A549 (cell line): Measurements from ENCODE around the gene SMAD3. TPM values are rescaled to one million over a fixed set of nuclear protein-coding genes. Genes with fewer than 3 reads are reported as not detected.

Experiments
- ATAC-seq, 2 experiments: fragments of 200-7000 bp in 1 of 2; fragments of >200 bp in 1 of 2; cut with Nextera tagmentation in 1 of 2; cut with Tn5 transposase in 1 of 2; 3 replicates each; pipeline versions ENCODE4 v1.8.0 to v1.9.1; 2018 to 2020; ENCODE audit warnings: mild to moderate bottlenecking in 1 of 2, moderate library complexity in 1 of 2
- CTCF ChIA-PET: fragments of 300-600 bp; sonication (Branson Sonifier 250); formaldehyde crosslinking; extraction: SDS; loops from one replicate; lab custom pipeline; 2021; ENCODE audit warnings: antibody characterized with exemption, inconsistent platforms; lab: Yijun Ruan, JAX
- POLR2A ChIA-PET: fragments of 350-600 bp; formaldehyde crosslinking; extraction: SDS; loops from one replicate; lab custom pipeline; 2021; ENCODE audit warnings: antibody characterized with exemption, inconsistent platforms; lab: Yijun Ruan, JAX
- DNase-seq, 2 experiments: peaks; one replicate each; pipeline versions ENCODE4 v3.0.0 to v3.0.0-alpha.2; 2011 to 2016; ENCODE audit warnings: low read depth in 1 of 2, low spot score in 1 of 2
- FAIRE-seq: peaks from 2 replicates; lab custom pipeline; 2011; peaks lifted over from hg19 to GRCh38; lab: Jason Lieb, UNC
- H3K27ac ChIP-seq, 2 experiments: fragments of >200 bp; sonication (Bioruptor Twin); formaldehyde crosslinking; 3 replicates each; pipeline ENCODE4 v1.5.1; 2016 to 2017
- H3K4me1 ChIP-seq: fragments of >200 bp; sonication (Bioruptor Twin); formaldehyde crosslinking; 3 replicates; pipeline ENCODE4 v1.6.1; 2016
- H3K4me2 ChIP-seq: fragments of >200 bp; sonication (Bioruptor Twin); formaldehyde crosslinking; 3 replicates; pipeline ENCODE4 v1.6.1; 2016
- H3K4me3 ChIP-seq: fragments of >200 bp; sonication (Bioruptor Twin); formaldehyde crosslinking; 3 replicates; pipeline ENCODE4 v1.5.1; 2016
- H3K9me3 ChIP-seq: fragments of >200 bp; sonication (Bioruptor Twin); formaldehyde crosslinking; 3 replicates; pipeline ENCODE4 v1.6.1; 2016
- CBX2 ChIP-seq: fragments of 200-600 bp; sonication (generic); IDR thresholded peaks from 2 replicates; pipeline ENCODE4 v1.6.1; 2016; ENCODE audit warnings: low read depth, mild to moderate bottlenecking, borderline replicate concordance
- CEBPB ChIP-seq, 2 experiments: fragments of >200 bp in 1 of 2; sonication (Bioruptor Twin) in 1 of 2; formaldehyde crosslinking in 1 of 2; IDR thresholded peaks; 2 replicates each; pipeline ENCODE4 v1.6.1; 2012 to 2016
- CHD2 ChIP-seq: fragments of 150-350 bp; IDR thresholded peaks from 2 replicates; pipeline ENCODE4 v1.6.1; 2014; ENCODE audit warnings: low read length; ENCODE audit not compliant: partially characterized antibody
- CHD4 ChIP-seq: fragments of 200-600 bp; sonication (generic); IDR thresholded peaks from 2 replicates; pipeline ENCODE4 v1.6.1; 2016; ENCODE audit warnings: antibody characterized with exemption, mild to moderate bottlenecking, borderline replicate concordance
- CTCF ChIP-seq: fragments of >200 bp; sonication (Bioruptor Twin); formaldehyde crosslinking; IDR thresholded peaks from 3 replicates; pipeline ENCODE4 v1.5.1; 2016
- EP300 ChIP-seq, 2 experiments: fragments of >200 bp; sonication (Bioruptor Twin); formaldehyde crosslinking; IDR thresholded peaks; 2 replicates in 1 of 2; 3 replicates in 1 of 2; pipeline ENCODE4 v1.6.1; 2016 to 2017
- FOSL2 ChIP-seq, 2 experiments: fragments of 450-650 bp in 1 of 2; fragments of >200 bp in 1 of 2; sonication (Bioruptor Twin) in 1 of 2; formaldehyde crosslinking; IDR thresholded peaks; 2 replicates each; pipeline versions ENCODE4 v1.5.0 to v1.6.1; 2016 to 2020; ENCODE audit warnings: mild to moderate bottlenecking in 1 of 2, moderate library complexity in 1 of 2
- FOXS1 ChIP-seq: fragments of 250-450 bp; sonication (Bioruptor Pico); IDR thresholded peaks from 2 replicates; pipeline ENCODE4 v1.5.0; 2020; ENCODE audit warnings: mild to moderate bottlenecking, moderate library complexity
- GATA3 ChIP-seq: IDR thresholded peaks from 2 replicates; pipeline ENCODE4 v1.6.1; 2012; ENCODE audit warnings: borderline replicate concordance
- HDAC2 ChIP-seq: fragments of 200-600 bp; sonication (generic); IDR thresholded peaks from 2 replicates; pipeline ENCODE4 v1.6.1; 2016
- HES2 ChIP-seq: fragments of >200 bp; sonication (Bioruptor Twin); formaldehyde crosslinking; IDR thresholded peaks from 2 replicates; pipeline ENCODE4 v1.6.1; 2016
- HOXB13 ChIP-seq: fragments of 250-450 bp; sonication (Bioruptor Pico); IDR thresholded peaks from 2 replicates; pipeline ENCODE4 v1.5.0; 2020; ENCODE audit warnings: low read depth, mild to moderate bottlenecking, moderate library complexity
- JUN ChIP-seq, 2 experiments: fragments of >200 bp; sonication (Bioruptor Twin); formaldehyde crosslinking; IDR thresholded peaks; 2 replicates in 1 of 2; 3 replicates in 1 of 2; pipeline ENCODE4 v1.6.1; 2016 to 2017
- JUNB ChIP-seq: fragments of >200 bp; sonication (Bioruptor Twin); formaldehyde crosslinking; IDR thresholded peaks from 2 replicates; pipeline ENCODE4 v1.6.1; 2016
- KDM1A ChIP-seq: fragments of 200-600 bp; sonication (generic); IDR thresholded peaks from 2 replicates; pipeline ENCODE4 v1.6.1; 2016; ENCODE audit warnings: low read depth, mild to moderate bottlenecking
- MAFK ChIP-seq: fragments of 450-650 bp; IDR thresholded peaks from 2 replicates; pipeline ENCODE4 v1.6.1; 2014; ENCODE audit not compliant: partially characterized antibody
- MAX ChIP-seq: IDR thresholded peaks from 2 replicates; pipeline ENCODE4 v1.6.1; 2012
- NR3C1 ChIP-seq: fragments of >200 bp; sonication (Bioruptor Twin); formaldehyde crosslinking; IDR thresholded peaks from 3 replicates; pipeline ENCODE4 v1.6.1; 2017
- POLR2AphosphoS2 ChIP-seq: conservative IDR thresholded peaks from 2 replicates; pipeline ENCODE4 v1.6.1; 2012; ENCODE audit warnings: low read length, improper control_type of control experiment, inconsistent platforms
- RAD21 ChIP-seq, 2 experiments: fragments of >200 bp in 1 of 2; sonication (Bioruptor Twin) in 1 of 2; formaldehyde crosslinking in 1 of 2; IDR thresholded peaks in 1 of 2; conservative IDR thresholded peaks in 1 of 2; 2 replicates in 1 of 2; 3 replicates in 1 of 2; pipeline ENCODE4 v1.6.1; 2012 to 2018; ENCODE audit warnings: inconsistent platforms in 1 of 2
- RARB ChIP-seq: fragments of 250-450 bp; sonication (Bioruptor Pico); IDR thresholded peaks from 2 replicates; pipeline ENCODE4 v1.8.0; 2021; ENCODE audit warnings: mild to moderate bottlenecking, moderate library complexity
- TFCP2L1 ChIP-seq: fragments of 250-450 bp; sonication (Bioruptor Pico); IDR thresholded peaks from 2 replicates; pipeline ENCODE4 v1.5.0; 2021; ENCODE audit warnings: mild to moderate bottlenecking
- ZC3H11A ChIP-seq: fragments of 450-650 bp; IDR thresholded peaks from 2 replicates; pipeline ENCODE4 v1.6.1; 2014; ENCODE audit warnings: antibody characterized with exemption, mild to moderate bottlenecking
- WGBS: methylation state at CpG from one replicate; pipeline ENCODE4 v1.1.6; 2017; ENCODE audit errors: missing lambda C conversion rate; 5-methylcytosine and 5-hydroxymethylcytosine counted together
- polyA plus RNA-seq, 4 experiments: library from polyadenylated mRNA; depleted of rRNA in 3 of 4; stranded (reverse); fragments of >200 nt; fragmentation: RNase III in 1 of 4; extraction: RNeasy Plus Mini Kit Qiagen cat#74134 plus additional on column Dnase treatment in 1 of 4; gene quantifications; 2 replicates in 3 of 4; 3 replicates in 1 of 4; pipeline ENCODE4 v1.2.3, GENCODE V29; 2011 to 2017
- TF ChIP-seq, protein P1 (sequence below): IDR thresholded peaks from 2 replicates; pipeline ENCODE4 v1.6.1; 2012; ENCODE audit warnings: low read depth, borderline replicate concordance
- TF ChIP-seq, protein P2 (sequence below): IDR thresholded peaks from 2 replicates; pipeline ENCODE4 v1.6.1; 2012
- TF ChIP-seq, protein P3 (sequence below): fragments of 250-450 bp; sonication (Bioruptor Pico); IDR thresholded peaks from 2 replicates; pipeline ENCODE4 v1.5.0; 2021; ENCODE audit warnings: mild to moderate bottlenecking, moderate library complexity, borderline replicate concordance

SMAD3 gene
- polyA plus RNA-seq, 2 of the 4 experiments (the other 2 are of a cell fraction) = 74.6 to 77.2 TPM

DNA sequence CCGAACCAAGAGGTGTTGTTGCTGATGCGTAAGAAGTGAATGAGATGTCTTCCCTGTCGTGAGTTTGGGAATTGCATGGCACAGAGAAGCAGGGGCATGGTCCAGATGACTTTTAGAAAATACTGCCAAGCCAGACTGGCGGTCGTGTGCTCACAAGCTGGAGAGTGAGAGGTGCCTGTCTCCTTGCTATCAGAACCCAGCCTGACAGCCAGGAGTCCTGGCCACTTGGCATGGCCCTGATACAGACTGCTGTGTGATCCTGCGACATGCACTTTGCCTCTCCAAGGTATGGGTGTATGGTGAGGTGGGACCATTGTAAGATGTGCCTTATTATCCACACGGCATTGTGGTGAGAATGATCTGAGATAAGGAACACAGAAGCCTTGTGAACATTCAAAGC lies 93.0 kb downstream of the SMAD3 start (continued):
- TF ChIP-seq NR3C1 (no peak), GATA3 (no peak)

GRCh38 chr15:67161412-67161811 lies 96.0 kb downstream of the SMAD3 start:
- Histone ChIP-seq H3K27ac (peak overlapping the region in 1 of 2 experiments; percentile 70; a peak in 3 of 6 replicates), H3K4me3 (no peak overlapping the region), H3K4me2 (no peak overlapping the region), H3K4me1 (peaks cover 90% of the 10 kb centered on the region), H3K9me3 (no peaks in the 10 kb centered on the region)
- 92% methylated on average over 5 of the region's 5 CpGs for WGBS
- ChIA-PET CTCF (interaction anchor here (1.0 to 2.0 kb wide), 4 partner anchors 16 to 272 kb away, joined by 3 to 7 read pairs (median 4); no protein-coding TSS in a partner anchor), POLR2A (no interaction called here)
- FAIRE-seq = no peak
- TF ChIP-seq RAD21 (conservative IDR thresholded peaks at IDR 0.05 in 1 of 2, IDR thresholded peaks at IDR 0.05 in 1 of 2) (no peak), JUN (IDR thresholded peaks at IDR 0.05) (no peak), MAFK (no peak), JUNB (no peak), CHD2 (no peak), KDM1A (no peak)
- TF ChIP-seq, protein P1, sequence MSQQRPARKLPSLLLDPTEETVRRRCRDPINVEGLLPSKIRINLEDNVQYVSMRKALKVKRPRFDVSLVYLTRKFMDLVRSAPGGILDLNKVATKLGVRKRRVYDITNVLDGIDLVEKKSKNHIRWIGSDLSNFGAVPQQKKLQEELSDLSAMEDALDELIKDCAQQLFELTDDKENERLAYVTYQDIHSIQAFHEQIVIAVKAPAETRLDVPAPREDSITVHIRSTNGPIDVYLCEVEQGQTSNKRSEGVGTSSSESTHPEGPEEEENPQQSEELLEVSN = no peak
- no peak for DNase-seq
- no peak for ATAC-seq

- CTCF ChIA-PET = interaction anchor here (1.0 to 2.2 kb wide), 6 partner anchors 16 to 272 kb away, joined by 3 to 8 read pairs (median 4); no protein-coding TSS in a partner anchor
- peak overlapping the region in 1 of 2 experiments; percentile 70; a peak in 4 of 6 replicates for H3K27ac ChIP-seq
Measured at GRCh38 chr15:67161881-67162280, 96.5 kb downstream of the SMAD3 start.

DNA sequence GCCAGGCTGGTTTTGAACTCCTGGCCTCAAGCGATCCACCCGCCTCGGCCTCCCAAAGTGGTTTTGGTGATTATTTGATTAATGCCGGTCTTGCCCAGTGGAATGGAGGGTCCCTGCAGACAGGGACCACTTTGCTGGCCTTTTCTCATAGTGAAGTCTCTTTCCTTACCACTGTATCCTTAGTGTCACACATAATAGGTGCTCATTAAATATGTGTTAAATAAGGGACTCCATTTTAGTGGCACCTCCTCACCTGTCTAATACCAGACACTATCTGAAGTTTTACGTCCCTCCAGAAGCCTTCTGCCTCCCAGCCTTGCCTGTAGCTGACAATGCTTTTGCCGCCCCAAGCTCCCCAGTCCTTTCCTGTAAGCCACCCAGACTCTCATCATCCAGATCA lies 97.8 kb downstream of the SMAD3 start:
- ChIA-PET POLR2A (no interaction called here), CTCF (interaction anchor here (1.2 to 2.2 kb wide), 2 partner anchors 40 to 216 kb away, joined by 3 to 8 read pairs; no protein-coding TSS in a partner anchor)
- no peaks in the 10 kb centered on the region for H3K9me3 ChIP-seq
- ATAC-seq (no peak), DNase-seq (no peak), FAIRE-seq (no peak)
- no peak overlapping the region for H3K4me3 ChIP-seq
- 89% methylated on average over 6 of the region's 6 CpGs for WGBS
- H3K4me2 ChIP-seq = no peak overlapping the region
- H3K27ac ChIP-seq = peak overlapping the region in 1 of 2 experiments; percentile 79; a peak in 3 of 6 replicates
- peaks cover 97% of the 10 kb centered on the region for H3K4me1 ChIP-seq
- TF ChIP-seq HES2 (no peak), CHD2 (no peak), FOSL2 (IDR thresholded peaks at IDR 0.05) (no peak), FOSL2 (CRISPR knock-in tag; IDR thresholded peaks at IDR 0.05) (no peak), RARB (CRISPR knock-in tag) (no peak), FOXS1 (no peak), KDM1A (no peak), CTCF (no peak), HDAC2 (no peak), TFCP2L1 (CRISPR knock-in tag) (no peak), POLR2AphosphoS2 (no peak), HOXB13 (CRISPR knock-in tag) (no peak), ZC3H11A (no peak), CEBPB (IDR thresholded peaks at IDR 0.05) (no peak), MAX (no peak), CHD4 (no peak), CBX2 (no peak)
- TF ChIP-seq, protein P1 = no peak
- TF ChIP-seq, protein P2, sequence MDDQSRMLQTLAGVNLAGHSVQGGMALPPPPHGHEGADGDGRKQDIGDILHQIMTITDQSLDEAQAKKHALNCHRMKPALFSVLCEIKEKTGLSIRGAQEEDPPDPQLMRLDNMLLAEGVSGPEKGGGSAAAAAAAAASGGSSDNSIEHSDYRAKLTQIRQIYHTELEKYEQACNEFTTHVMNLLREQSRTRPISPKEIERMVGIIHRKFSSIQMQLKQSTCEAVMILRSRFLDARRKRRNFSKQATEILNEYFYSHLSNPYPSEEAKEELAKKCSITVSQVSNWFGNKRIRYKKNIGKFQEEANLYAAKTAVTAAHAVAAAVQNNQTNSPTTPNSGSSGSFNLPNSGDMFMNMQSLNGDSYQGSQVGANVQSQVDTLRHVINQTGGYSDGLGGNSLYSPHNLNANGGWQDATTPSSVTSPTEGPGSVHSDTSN = no peak
- TF ChIP-seq, protein P3, sequence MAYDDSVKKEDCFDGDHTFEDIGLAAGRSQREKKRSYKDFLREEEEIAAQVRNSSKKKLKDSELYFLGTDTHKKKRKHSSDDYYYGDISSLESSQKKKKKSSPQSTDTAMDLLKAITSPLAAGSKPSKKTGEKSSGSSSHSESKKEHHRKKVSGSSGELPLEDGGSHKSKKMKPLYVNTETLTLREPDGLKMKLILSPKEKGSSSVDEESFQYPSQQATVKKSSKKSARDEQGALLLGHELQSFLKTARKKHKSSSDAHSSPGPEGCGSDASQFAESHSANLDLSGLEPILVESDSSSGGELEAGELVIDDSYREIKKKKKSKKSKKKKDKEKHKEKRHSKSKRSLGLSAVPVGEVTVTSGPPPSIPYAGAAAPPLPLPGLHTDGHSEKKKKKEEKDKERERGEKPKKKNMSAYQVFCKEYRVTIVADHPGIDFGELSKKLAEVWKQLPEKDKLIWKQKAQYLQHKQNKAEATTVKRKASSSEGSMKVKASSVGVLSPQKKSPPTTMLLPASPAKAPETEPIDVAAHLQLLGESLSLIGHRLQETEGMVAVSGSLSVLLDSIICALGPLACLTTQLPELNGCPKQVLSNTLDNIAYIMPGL (CRISPR knock-in tag) = no peak

More at GRCh38 chr15:67161881-67162280, 96.5 kb downstream of the SMAD3 start:
- Histone ChIP-seq H3K4me2 (no peak overlapping the region), H3K9me3 (no peaks in the 10 kb centered on the region), H3K4me1 (peaks cover 94% of the 10 kb centered on the region), H3K4me3 (no peak overlapping the region)
- FAIRE-seq (no peak), ATAC-seq (no peak; a peak in 1 of 6 replicates), DNase-seq (no peak)
- POLR2A ChIA-PET = no interaction called here
- TF ChIP-seq MAFK (peak; percentile 45), EP300 (IDR thresholded peaks at IDR 0.05) (no peak), JUN (IDR thresholded peaks at IDR 0.05) (0 out of 5 replicates have a peak, but pooled peaks of 1 of the 2 experiments have one; percentile 8)
- WGBS = 96% methylated on average over 4 of the region's 4 CpGs
